ENCODE results near the gene PTPRG. TPM values are rescaled to one million over a fixed set of nuclear protein-coding genes. Genes with fewer than 3 reads are reported as not detected.

Gene PTPRG
- total and polyA plus RNA-seq, 2 donors (not counting 1 experiment from before 2014, with no cell fraction given): 67.0 to 97.9 TPM

- Histone ChIP-seq H4K20me1 (ENCODE audit: control insufficient read depth, extremely low read depth, insufficient read depth, low read length) (no peaks in the 10 kb centered on the region), H3K27me3 (ENCODE audit: control insufficient read depth, insufficient read depth, low read length) (no peaks in the 10 kb centered on the region), H3K9me3 (ENCODE audit: control insufficient read depth, insufficient read depth, low read depth, low read length) (no peaks in the 10 kb centered on the region), H3K4me2 (ENCODE audit: extremely low read depth, insufficient read depth, low read length) (no peak overlapping the region), H3K4me1 (ENCODE audit: control insufficient read depth, extremely low read depth, insufficient read depth, low read length) (peaks cover 4% of the 10 kb centered on the region), H3K9ac (ENCODE audit: insufficient read depth, low read length) (no peak overlapping the region), H3K27ac (ENCODE audit: insufficient read depth, low read length) (no peak overlapping the region), H2AFZ (ENCODE audit: low read length) (no peak overlapping the region), H3K79me2 (ENCODE audit: control insufficient read depth, insufficient read depth, low read length) (peaks cover 5% of the 10 kb centered on the region), H3K36me3 (ENCODE audit: control insufficient read depth, insufficient read depth, low read length) (no peaks in the 10 kb centered on the region), H3K4me3 (replicated peaks in 1 of 4; ENCODE audit: control extremely low read depth in 1 of 4, insufficient read depth in 1 of 4, low read depth in 3 of 4, low read length in 4 of 4) (no peak overlapping the region)
- no peak for DNase-seq (ENCODE audit: low read depth in 2 of 2)
- no peak for TF ChIP-seq EZH2 (IDR thresholded peaks at IDR 0.05; ENCODE audit: low read length, missing control alignments)
Measured at GRCh38 chr3:61730577-61731231, 169.3 kb downstream of the PTPRG start.

DNA sequence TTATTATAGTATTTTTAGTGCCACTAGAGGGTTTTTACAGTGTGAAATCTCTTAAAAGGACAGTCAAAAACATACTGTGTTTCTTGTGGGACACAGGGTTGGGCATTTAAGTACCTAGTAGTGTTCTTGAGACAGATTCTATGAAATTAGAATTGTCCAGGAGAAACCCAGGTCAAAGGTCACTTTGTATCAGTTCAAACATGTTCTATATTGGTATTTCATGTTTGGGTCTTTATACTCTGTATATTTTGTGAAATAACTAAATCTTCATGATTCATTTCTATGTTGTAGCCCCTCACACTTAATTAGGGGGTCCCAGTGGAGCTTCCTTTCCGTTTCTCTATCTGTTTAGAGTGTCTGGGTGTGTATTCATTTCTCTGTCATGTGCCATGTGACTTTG lies 171.6 kb downstream of the PTPRG start:
- Histone ChIP-seq H3K4me2 (ENCODE audit: extremely low read depth, insufficient read depth, low read length) (no peak overlapping the region), H3K9ac (ENCODE audit: insufficient read depth, low read length) (no peak overlapping the region)

DNA sequence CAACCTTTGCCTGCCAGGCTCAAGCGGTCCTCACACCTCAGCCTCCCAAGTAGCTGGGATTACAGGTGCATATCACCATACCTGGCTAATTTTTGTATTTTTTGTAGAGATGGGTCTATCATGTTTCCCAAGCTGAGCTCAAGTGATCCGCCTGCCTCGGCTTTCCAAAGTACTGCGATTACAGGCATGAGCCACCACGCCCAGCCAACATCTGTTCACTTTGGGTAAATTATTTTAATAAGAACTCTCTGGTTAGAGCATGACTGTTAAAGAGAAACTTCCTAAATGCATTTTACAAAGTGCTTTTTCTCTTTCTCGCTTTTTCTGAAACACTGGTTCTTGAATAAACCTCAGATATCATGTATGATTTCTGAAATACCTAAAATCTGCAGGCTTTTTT lies 172.5 kb downstream of the PTPRG start:
- no peaks in the 10 kb centered on the region for H3K9me3 ChIP-seq (ENCODE audit: control insufficient read depth, insufficient read depth, low read depth, low read length)
- no peaks in the 10 kb centered on the region for H4K20me1 ChIP-seq (ENCODE audit: control insufficient read depth, extremely low read depth, insufficient read depth, low read length)
- H2AFZ ChIP-seq (ENCODE audit: low read length): no peak overlapping the region
- H3K79me2 ChIP-seq (ENCODE audit: control insufficient read depth, insufficient read depth, low read length): peaks cover 2% of the 10 kb centered on the region
- H3K4me2 ChIP-seq (ENCODE audit: extremely low read depth, insufficient read depth, low read length): peak overlapping the region; percentile 20
- H3K4me3 ChIP-seq (replicated peaks in 1 of 4; ENCODE audit: control extremely low read depth in 1 of 4, insufficient read depth in 1 of 4, low read depth in 3 of 4, low read length in 4 of 4): peak overlapping the region in 1 of 4 experiments; percentile 27
- H3K27ac ChIP-seq (ENCODE audit: insufficient read depth, low read length): no peak overlapping the region
- no peaks in the 10 kb centered on the region for H3K36me3 ChIP-seq (ENCODE audit: control insufficient read depth, insufficient read depth, low read length)
- no peak overlapping the region for H3K9ac ChIP-seq (ENCODE audit: insufficient read depth, low read length)
- H3K4me1 ChIP-seq (ENCODE audit: control insufficient read depth, extremely low read depth, insufficient read depth, low read length): peaks cover 4% of the 10 kb centered on the region
- no peaks in the 10 kb centered on the region for H3K27me3 ChIP-seq (ENCODE audit: control insufficient read depth, insufficient read depth, low read length)
- DNase-seq (ENCODE audit: low read depth in 2 of 2): no peak
- TF ChIP-seq, protein P1, sequence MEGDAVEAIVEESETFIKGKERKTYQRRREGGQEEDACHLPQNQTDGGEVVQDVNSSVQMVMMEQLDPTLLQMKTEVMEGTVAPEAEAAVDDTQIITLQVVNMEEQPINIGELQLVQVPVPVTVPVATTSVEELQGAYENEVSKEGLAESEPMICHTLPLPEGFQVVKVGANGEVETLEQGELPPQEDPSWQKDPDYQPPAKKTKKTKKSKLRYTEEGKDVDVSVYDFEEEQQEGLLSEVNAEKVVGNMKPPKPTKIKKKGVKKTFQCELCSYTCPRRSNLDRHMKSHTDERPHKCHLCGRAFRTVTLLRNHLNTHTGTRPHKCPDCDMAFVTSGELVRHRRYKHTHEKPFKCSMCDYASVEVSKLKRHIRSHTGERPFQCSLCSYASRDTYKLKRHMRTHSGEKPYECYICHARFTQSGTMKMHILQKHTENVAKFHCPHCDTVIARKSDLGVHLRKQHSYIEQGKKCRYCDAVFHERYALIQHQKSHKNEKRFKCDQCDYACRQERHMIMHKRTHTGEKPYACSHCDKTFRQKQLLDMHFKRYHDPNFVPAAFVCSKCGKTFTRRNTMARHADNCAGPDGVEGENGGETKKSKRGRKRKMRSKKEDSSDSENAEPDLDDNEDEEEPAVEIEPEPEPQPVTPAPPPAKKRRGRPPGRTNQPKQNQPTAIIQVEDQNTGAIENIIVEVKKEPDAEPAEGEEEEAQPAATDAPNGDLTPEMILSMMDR (conservative IDR thresholded peaks at IDR 0.05 in 1 of 2, IDR thresholded peaks at IDR 0.05 in 1 of 2; ENCODE audit: low read depth in 1 of 2, low read length in 2 of 2): no peak
- TF ChIP-seq EZH2 (IDR thresholded peaks at IDR 0.05; ENCODE audit: low read length, missing control alignments): no peak

More for the DNA sequence above, 171.6 kb downstream of the PTPRG start:
- no peaks in the 10 kb centered on the region for H3K9me3 ChIP-seq (ENCODE audit: control insufficient read depth, insufficient read depth, low read depth, low read length)
- H3K36me3 ChIP-seq (ENCODE audit: control insufficient read depth, insufficient read depth, low read length): no peaks in the 10 kb centered on the region
- no peak overlapping the region for H3K27ac ChIP-seq (ENCODE audit: insufficient read depth, low read length)
- TF ChIP-seq, protein P1 (conservative IDR thresholded peaks at IDR 0.05 in 1 of 2, IDR thresholded peaks at IDR 0.05 in 1 of 2; ENCODE audit: low read depth in 1 of 2, low read length in 2 of 2): no peak
- TF ChIP-seq EZH2 (IDR thresholded peaks at IDR 0.05; ENCODE audit: low read length, missing control alignments): no peak
- peaks cover 2% of the 10 kb centered on the region for H3K79me2 ChIP-seq (ENCODE audit: control insufficient read depth, insufficient read depth, low read length)
- no peak overlapping the region for H2AFZ ChIP-seq (ENCODE audit: low read length)
- no peak overlapping the region for H3K4me3 ChIP-seq (replicated peaks in 1 of 4; ENCODE audit: control extremely low read depth in 1 of 4, insufficient read depth in 1 of 4, low read depth in 3 of 4, low read length in 4 of 4)
- no peak for DNase-seq (ENCODE audit: low read depth in 2 of 2)
- no peaks in the 10 kb centered on the region for H3K27me3 ChIP-seq (ENCODE audit: control insufficient read depth, insufficient read depth, low read length)
- no peaks in the 10 kb centered on the region for H4K20me1 ChIP-seq (ENCODE audit: control insufficient read depth, extremely low read depth, insufficient read depth, low read length)
- peaks cover 4% of the 10 kb centered on the region for H3K4me1 ChIP-seq (ENCODE audit: control insufficient read depth, extremely low read depth, insufficient read depth, low read length)
